Endothelial cell of umbilical vein (primary cell): Measurements from ENCODE around the gene SYK. TPM values are rescaled to one million over a fixed set of nuclear protein-coding genes. Genes with fewer than 3 reads are reported as not detected.

Experiments used
- BruUV-seq: library from RNA; stranded (reverse); fragments of 400-500 nt; replicated peaks from 2 replicates; lab custom pipeline; 2021; lab: Mats Ljungman, UMichigan
- CTCF ChIA-PET: fragments of 300-600, 350-600 bp; sonication (Branson Sonifier 250); formaldehyde crosslinking; loops from one replicate; lab custom pipeline; 2021; ENCODE audit warnings: antibody characterized with exemption, inconsistent platforms; lab: Charles Lee
- POLR2A ChIA-PET: fragments of 300-600, 350-600 bp; sonication (Branson Sonifier 250); formaldehyde crosslinking; loops from one replicate; lab custom pipeline; 2021; ENCODE audit warnings: antibody characterized with exemption, inconsistent platforms; lab: Charles Lee
- DNase-seq: peaks from one replicate; pipeline ENCODE4 v3.0.0-alpha.2; 2011; ENCODE audit warnings: low read depth, low spot score
- FAIRE-seq: peaks from 2 replicates; lab custom pipeline; 2011; peaks lifted over from hg19 to GRCh38; lab: Jason Lieb, UNC
- H2AFZ ChIP-seq: 2 replicates; pipeline ENCODE4 v1.6.0; 2012; ENCODE audit warnings: low read depth, low read length, control low read depth, inconsistent platforms
- H3K27ac ChIP-seq: 2 replicates; pipeline ENCODE4 v1.5.1; 2011; ENCODE audit warnings: low read depth, mild to moderate bottlenecking, control low read depth, low read length, moderate library complexity; ENCODE audit not compliant: insufficient read depth
- H3K27me3 ChIP-seq, 2 experiments: 2 replicates each; pipeline versions ENCODE4 v1.6.0 to v1.6.1; 2011; ENCODE audit warnings: low read length in 2 of 2, mixed read lengths in 1 of 2; ENCODE audit not compliant: control insufficient read depth in 2 of 2, insufficient read depth in 2 of 2
- H3K36me3 ChIP-seq, 2 experiments: 2 replicates in 1 of 2; 3 replicates in 1 of 2; pipeline ENCODE4 v1.5.1; 2011; ENCODE audit warnings: low read length in 2 of 2, mild to moderate bottlenecking in 1 of 2, moderate library complexity in 1 of 2; ENCODE audit not compliant: control insufficient read depth in 2 of 2, insufficient read depth in 2 of 2; ENCODE audit errors: extremely low read depth in 1 of 2
- H3K4me1 ChIP-seq: 3 replicates; pipeline ENCODE4 v1.5.1; 2011; ENCODE audit warnings: mild to moderate bottlenecking, low read length; ENCODE audit not compliant: control insufficient read depth, insufficient read depth; ENCODE audit errors: extremely low read depth
- H3K4me2 ChIP-seq: 2 replicates; pipeline ENCODE4 v1.6.1; 2011; ENCODE audit warnings: low read length, control low read depth, mixed read lengths; ENCODE audit not compliant: insufficient read depth
- H3K4me3 ChIP-seq, 3 experiments: fragments of 200-600 bp in 1 of 3; sonication (generic), shearing (Covaris generic) in 1 of 3; replicated peaks in 1 of 3; 2 replicates each; pipeline ENCODE4 v1.5.1; 2011 to 2016; ENCODE audit warnings: control low read depth in 3 of 3, low read length in 3 of 3, mild to moderate bottlenecking in 2 of 3, inconsistent platforms in 1 of 3, low read depth in 1 of 3, moderate library complexity in 1 of 3; ENCODE audit not compliant: insufficient read depth in 1 of 3
- H3K79me2 ChIP-seq: 2 replicates; pipeline ENCODE4 v1.6.0; 2012; ENCODE audit warnings: low read length, inconsistent platforms; ENCODE audit not compliant: control insufficient read depth, insufficient read depth
- H3K9ac ChIP-seq: replicated peaks from 2 replicates; pipeline ENCODE3; 2011; ENCODE audit warnings: low read length, control low read depth; ENCODE audit not compliant: insufficient read depth; ENCODE audit errors: extremely low read depth
- H3K9me1 ChIP-seq: replicated peaks from 3 replicates; pipeline ENCODE4 v1.6.0; 2011; ENCODE audit warnings: mild to moderate bottlenecking, low read length; ENCODE audit not compliant: control insufficient read depth, insufficient read depth; ENCODE audit errors: extremely low read depth
- H3K9me3 ChIP-seq: replicated peaks from 2 replicates; pipeline ENCODE4 v1.5.1; 2012; ENCODE audit warnings: low read length, inconsistent platforms; ENCODE audit not compliant: control insufficient read depth, insufficient read depth
- H4K20me1 ChIP-seq: replicated peaks from 2 replicates; pipeline ENCODE3; 2011; ENCODE audit warnings: mild to moderate bottlenecking, low read length; ENCODE audit not compliant: control insufficient read depth, insufficient read depth; ENCODE audit errors: extremely low read depth
- EZH2 ChIP-seq: IDR thresholded peaks from 2 replicates; pipeline ENCODE4 v1.6.1; 2012; ENCODE audit warnings: borderline replicate concordance, low read depth, mild to moderate bottlenecking, moderate library complexity, low read length, inconsistent platforms; ENCODE audit not compliant: severe bottlenecking
- FOS ChIP-seq: IDR thresholded peaks from 2 replicates; pipeline ENCODE4 v1.6.1; 2011; ENCODE audit warnings: mild to moderate bottlenecking, low read length, moderate library complexity, borderline replicate concordance; ENCODE audit not compliant: insufficient read depth
- GATA2 ChIP-seq: IDR thresholded peaks from 2 replicates; pipeline ENCODE4 v1.7.0; 2011; ENCODE audit warnings: low read depth, mild to moderate bottlenecking, moderate library complexity, mixed read lengths, low read length; ENCODE audit not compliant: insufficient read length, insufficient read depth
- JUN ChIP-seq: IDR thresholded peaks from 2 replicates; pipeline ENCODE4 v1.6.1; 2011; ENCODE audit warnings: borderline replicate concordance, low read depth; ENCODE audit not compliant: insufficient read length, insufficient read depth
- MAX ChIP-seq: IDR thresholded peaks from 2 replicates; pipeline ENCODE4 v1.6.1; 2011; ENCODE audit not compliant: insufficient read depth, insufficient read length
- MYC ChIP-seq: IDR thresholded peaks from one replicate; pipeline ENCODE4 v1.6.1; 2011; ENCODE audit warnings: mild to moderate bottlenecking, low read depth, low read length
- POLR2A ChIP-seq: IDR thresholded peaks from 2 replicates; pipeline ENCODE4 v1.6.1; 2012; ENCODE audit warnings: low read depth, mild to moderate bottlenecking, control low read depth, low read length
- POLR2AphosphoS5 ChIP-seq: IDR thresholded peaks from 2 replicates; pipeline ENCODE4 v1.6.1; 2012; ENCODE audit warnings: low read depth, mild to moderate bottlenecking, control low read depth, low read length, moderate library complexity; ENCODE audit not compliant: insufficient read depth
- dilution Hi-C: fragments of 300-500 bp; cut with MboI; formaldehyde crosslinking; loops from one replicate; pipeline ENCODE4 v1.15.0; 2019; ENCODE audit warnings: low sequenced_read_pairs; ENCODE audit not compliant: extremely low pct_ligation_motif_present
- intact Hi-C: fragments of 100-400 bp; cut with micrococcal nuclease; formaldehyde crosslinking; loops from one replicate; pipeline ENCODE4 v1.10.0; 2022
- polyA plus RNA-seq, 4 experiments: library from polyadenylated mRNA; depleted of rRNA in 3 of 4; stranded (reverse) in 3 of 4; unstranded in 1 of 4; fragments of >200 nt; gene quantifications; 2 replicates each; pipeline versions ENCODE4 v1.2.1 to v1.2.3, GENCODE V29; 2011 to 2012; ENCODE audit warnings: missing spikeins in 1 of 4
- total RNA-seq: library from RNA; stranded (reverse); gene quantifications from 2 replicates; pipeline ENCODE4 v1.2.3, GENCODE V29; 2021
- TF ChIP-seq, protein P1 (sequence below), 2 donors: IDR thresholded peaks; 1 replicate in 1 of 2; 2 replicates in 1 of 2; pipeline ENCODE4 v1.5.1; 2011; ENCODE audit warnings: low read length in 2 of 2, mild to moderate bottlenecking in 2 of 2, moderate library complexity in 2 of 2, control low read depth in 1 of 2, inconsistent platforms in 1 of 2, low read depth in 1 of 2; ENCODE audit not compliant: insufficient read depth in 1 of 2; ENCODE audit errors: extremely low read depth in 1 of 2

Gene SYK
- total and polyA plus RNA-seq, 2 donors (not counting 3 experiments of a cell fraction or from before 2014, with no cell fraction given): not detected

DNA sequence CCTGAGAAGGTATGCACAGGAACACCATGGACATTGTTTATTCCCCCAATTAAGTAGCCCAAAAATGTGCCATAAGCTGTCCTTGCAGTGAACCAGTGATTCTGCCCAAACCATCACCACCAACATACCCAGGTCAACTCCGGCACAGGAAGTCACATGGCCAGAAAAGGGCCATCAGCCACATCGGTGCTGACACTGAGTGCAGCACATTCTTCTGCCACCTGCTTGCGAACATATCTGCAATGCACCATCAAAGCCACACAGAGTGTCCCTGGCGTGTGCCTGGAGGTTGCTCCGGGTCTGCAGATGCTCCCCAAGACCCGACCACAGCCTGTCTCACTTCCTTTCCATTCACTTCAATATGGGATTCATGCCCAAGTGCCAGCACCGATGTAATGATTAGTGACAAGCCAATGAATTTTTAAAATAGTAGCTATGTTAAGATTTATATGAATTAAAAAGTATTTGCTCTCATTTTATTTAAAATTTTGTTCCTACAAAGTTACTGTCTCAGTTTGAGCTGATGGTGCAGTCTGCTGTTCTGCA, 37.6 kb downstream of the SYK start:
- no peak overlapping the region for H3K4me3 ChIP-seq
- no TSS peak for BruUV-seq
- no peaks in the 10 kb centered on the region for H3K9me1 ChIP-seq
- ChIA-PET CTCF (no interaction called here), POLR2A (no interaction called here)
- H3K27ac ChIP-seq: no peak overlapping the region
- no peaks in the 10 kb centered on the region for H3K79me2 ChIP-seq
- H3K27me3 ChIP-seq: no peaks in the 10 kb centered on the region
- DNase-seq (no peak), FAIRE-seq (no peak)
- no peaks in the 10 kb centered on the region for H3K9me3 ChIP-seq
- intact Hi-C loops: no loop called here
- H3K36me3 ChIP-seq: no peaks in the 10 kb centered on the region
- dilution Hi-C loops: no loop called here
- no peaks in the 10 kb centered on the region for H3K4me1 ChIP-seq
- no peaks in the 10 kb centered on the region for H4K20me1 ChIP-seq
- H2AFZ ChIP-seq: no peak overlapping the region
- no peak overlapping the region for H3K4me2 ChIP-seq
- H3K9ac ChIP-seq: no peak overlapping the region
- TF ChIP-seq GATA2: no peak
- TF ChIP-seq MYC: no peak
- no peak for TF ChIP-seq MAX
- no peak for TF ChIP-seq EZH2
- TF ChIP-seq JUN: no peak
- no peak for TF ChIP-seq POLR2A
- TF ChIP-seq, protein P1, sequence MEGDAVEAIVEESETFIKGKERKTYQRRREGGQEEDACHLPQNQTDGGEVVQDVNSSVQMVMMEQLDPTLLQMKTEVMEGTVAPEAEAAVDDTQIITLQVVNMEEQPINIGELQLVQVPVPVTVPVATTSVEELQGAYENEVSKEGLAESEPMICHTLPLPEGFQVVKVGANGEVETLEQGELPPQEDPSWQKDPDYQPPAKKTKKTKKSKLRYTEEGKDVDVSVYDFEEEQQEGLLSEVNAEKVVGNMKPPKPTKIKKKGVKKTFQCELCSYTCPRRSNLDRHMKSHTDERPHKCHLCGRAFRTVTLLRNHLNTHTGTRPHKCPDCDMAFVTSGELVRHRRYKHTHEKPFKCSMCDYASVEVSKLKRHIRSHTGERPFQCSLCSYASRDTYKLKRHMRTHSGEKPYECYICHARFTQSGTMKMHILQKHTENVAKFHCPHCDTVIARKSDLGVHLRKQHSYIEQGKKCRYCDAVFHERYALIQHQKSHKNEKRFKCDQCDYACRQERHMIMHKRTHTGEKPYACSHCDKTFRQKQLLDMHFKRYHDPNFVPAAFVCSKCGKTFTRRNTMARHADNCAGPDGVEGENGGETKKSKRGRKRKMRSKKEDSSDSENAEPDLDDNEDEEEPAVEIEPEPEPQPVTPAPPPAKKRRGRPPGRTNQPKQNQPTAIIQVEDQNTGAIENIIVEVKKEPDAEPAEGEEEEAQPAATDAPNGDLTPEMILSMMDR (IDR thresholded peaks at IDR 0.05; ENCODE audit: extremely low read depth in 1 of 2, insufficient read depth in 1 of 2, low read depth in 1 of 2, low read length in 2 of 2): no peak
- no peak for TF ChIP-seq POLR2AphosphoS5
- no peak for TF ChIP-seq FOS
